Loucy (cell line): ENCODE data around the gene SLC35F5.

Experiments
- H2AFZ ChIP-seq: fragments of 200-600 bp; sonication (generic); 2 replicates; pipeline ENCODE4 v1.6.0; 2016; ENCODE audit warnings: antibody characterized with exemption, mild to moderate bottlenecking, low read length, moderate library complexity
- H3F3A ChIP-seq: fragments of 200-600 bp; 2 replicates; pipeline ENCODE4 v1.6.0; 2016; ENCODE audit warnings: antibody characterized with exemption, low read depth, mild to moderate bottlenecking
- H3K27me3 ChIP-seq: fragments of 200-600 bp; sonication (generic); 2 replicates; pipeline ENCODE4 v1.6.1; 2014; ENCODE audit warnings: low read length, mild to moderate bottlenecking; ENCODE audit not compliant: insufficient read depth, poor library complexity, severe bottlenecking
- H3K36me3 ChIP-seq: fragments of 200-600 bp; sonication (generic); 2 replicates; pipeline ENCODE4 v1.6.1; 2016; ENCODE audit warnings: low read length; ENCODE audit not compliant: insufficient read depth
- H3K4me1 ChIP-seq: fragments of 200-600 bp; sonication (generic); 2 replicates; pipeline ENCODE4 v1.5.1; 2014; ENCODE audit warnings: low read length, mild to moderate bottlenecking; ENCODE audit not compliant: insufficient read depth, poor library complexity, severe bottlenecking
- H3K4me2 ChIP-seq: fragments of 200-600 bp; sonication (generic); 2 replicates; pipeline ENCODE4 v1.6.0; 2014; ENCODE audit warnings: antibody characterized with exemption, low read length, low read depth, mild to moderate bottlenecking; ENCODE audit not compliant: poor library complexity, severe bottlenecking
- H3K4me3 ChIP-seq: fragments of 200-600 bp; sonication (generic); 2 replicates; pipeline ENCODE4 v1.5.1; 2014; ENCODE audit warnings: low read length, mild to moderate bottlenecking, mixed read lengths; ENCODE audit not compliant: poor library complexity, severe bottlenecking
- H3K79me2 ChIP-seq: fragments of 200-600 bp; sonication (generic); 2 replicates; pipeline ENCODE4 v1.6.1; 2014; ENCODE audit warnings: low read length; ENCODE audit not compliant: insufficient read depth
- H3K9ac ChIP-seq: fragments of 200-600 bp; sonication (generic); 2 replicates; pipeline ENCODE4 v1.6.0; 2014; ENCODE audit warnings: mild to moderate bottlenecking, low read depth, low read length, moderate library complexity; ENCODE audit not compliant: poor library complexity, severe bottlenecking
- H3K9me2 ChIP-seq: fragments of 200-600 bp; sonication (generic); replicated peaks from 2 replicates; pipeline ENCODE4 v1.6.1; 2016; ENCODE audit warnings: low read depth, low read length, mixed read lengths
- H3K9me3 ChIP-seq: fragments of 200-600 bp; sonication (generic); 2 replicates; pipeline ENCODE4 v1.6.1; 2014; ENCODE audit warnings: mild to moderate bottlenecking, antibody characterized with exemption, low read length, low read depth; ENCODE audit not compliant: insufficient read depth
- H4K20me1 ChIP-seq: fragments of 200-600 bp; sonication (generic); 2 replicates; pipeline ENCODE4 v1.6.0; 2014; ENCODE audit warnings: antibody characterized with exemption, low read length, mild to moderate bottlenecking; ENCODE audit not compliant: insufficient read depth, poor library complexity, severe bottlenecking
- CTCF ChIP-seq: fragments of 200-600 bp; sonication (generic); conservative IDR thresholded peaks from 2 replicates; pipeline ENCODE4 v1.5.1; 2014; ENCODE audit warnings: mild to moderate bottlenecking, antibody characterized with exemption, low read length
- EZH2phosphoT487 ChIP-seq: fragments of 200-600 bp; IDR thresholded peaks from 2 replicates; pipeline ENCODE4 v1.6.1; 2018; ENCODE audit warnings: antibody characterized with exemption, mild to moderate bottlenecking, moderate library complexity, borderline replicate concordance

SLC35F5 gene

GRCh38 chr2:113755835-113756354, 547 bp downstream of the SLC35F5 start:
- Histone ChIP-seq H3K4me1 (peaks cover 13% of the 10 kb centered on the region), H3K9ac (peak overlapping the region; percentile 88), H3K4me3 (peak overlapping the region; percentile 86), H3K27me3 (no peaks in the 10 kb centered on the region), H2AFZ (peak overlapping the region; percentile 90), H3K9me2 (no peaks in the 10 kb centered on the region), H3K9me3 (no peaks in the 10 kb centered on the region), H3K36me3 (0 out of 2 replicates have a peak, but pooled peaks cover 1% of the 10 kb centered on the region), H4K20me1 (peaks cover 24% of the 10 kb centered on the region), H3F3A (peaks cover 3% of the 10 kb centered on the region; the same call in 1 of the 2 replicates), H3K4me2 (peak overlapping the region; percentile 86), H3K79me2 (peaks cover 41% of the 10 kb centered on the region)
- TF ChIP-seq CTCF (no peak), EZH2phosphoT487 (no peak)

DNA sequence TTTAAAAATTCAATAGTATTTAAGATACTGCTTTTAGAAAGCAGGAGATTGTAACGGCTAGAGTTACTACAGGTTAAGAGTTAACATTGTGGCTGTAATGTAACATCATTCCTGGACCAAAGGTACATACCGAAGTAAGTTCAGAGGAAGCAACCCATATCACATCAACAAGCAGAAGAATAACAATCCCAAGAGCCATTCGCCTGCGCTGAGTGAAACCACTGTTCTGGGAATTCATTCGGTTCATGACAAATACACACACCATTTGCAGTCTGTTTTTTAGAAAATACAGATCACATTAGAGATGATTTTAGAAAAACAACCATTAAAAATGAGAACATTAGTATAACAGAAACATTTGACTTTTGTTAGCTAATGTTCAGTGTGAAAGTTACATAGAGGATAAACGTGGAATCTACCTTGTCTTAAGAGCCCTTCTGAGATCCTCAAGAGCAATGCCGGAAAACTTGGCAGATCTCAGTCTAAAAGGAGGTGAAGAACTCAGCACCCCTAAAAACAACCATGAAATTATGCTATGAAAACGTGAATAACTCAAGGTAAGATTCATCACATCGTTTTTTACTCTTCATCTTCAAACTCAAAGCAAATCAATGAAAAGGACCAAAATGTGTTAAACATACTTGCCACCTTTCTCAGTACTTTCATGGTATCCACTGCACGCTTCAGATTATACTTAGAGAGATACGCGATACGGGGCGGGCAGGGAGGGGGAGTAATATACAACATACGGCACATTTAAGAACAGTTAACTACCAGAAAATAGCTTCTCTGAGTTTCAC, 1.2 kb downstream of the SLC35F5 start:
- Histone ChIP-seq H4K20me1 (peaks cover 26% of the 10 kb centered on the region), H3K36me3 (peaks cover 7% of the 10 kb centered on the region; the same call in 1 of the 2 replicates), H3K79me2 (peaks cover 45% of the 10 kb centered on the region), H3K27me3 (no peaks in the 10 kb centered on the region), H3K9me3 (no peaks in the 10 kb centered on the region), H3F3A (peaks cover 3% of the 10 kb centered on the region; the same call in 1 of the 2 replicates), H2AFZ (peak overlapping the region; percentile 90; the same call in 1 of the 2 replicates), H3K4me2 (peak overlapping the region; percentile 86), H3K9me2 (no peaks in the 10 kb centered on the region), H3K4me1 (peaks cover 19% of the 10 kb centered on the region), H3K4me3 (peak overlapping the region; percentile 86), H3K9ac (peak overlapping the region; percentile 88)
- TF ChIP-seq CTCF (no peak), EZH2phosphoT487 (no peak)

- H3K4me1 ChIP-seq = peaks cover 20% of the 10 kb centered on the region
- peaks cover 8% of the 10 kb centered on the region; the same call in 1 of the 2 replicates for H3K36me3 ChIP-seq
- peaks cover 3% of the 10 kb centered on the region; the same call in 1 of the 2 replicates for H3F3A ChIP-seq
- H3K9ac ChIP-seq = peak overlapping the region; percentile 88
- peak overlapping the region; percentile 86 for H3K4me3 ChIP-seq
- TF ChIP-seq CTCF = no peak
- no peaks in the 10 kb centered on the region for H3K27me3 ChIP-seq
- H3K4me2 ChIP-seq = peak overlapping the region; percentile 86
- H4K20me1 ChIP-seq = peaks cover 26% of the 10 kb centered on the region
- H3K79me2 ChIP-seq = peaks cover 45% of the 10 kb centered on the region
- no peak overlapping the region for H2AFZ ChIP-seq
- no peaks in the 10 kb centered on the region for H3K9me3 ChIP-seq
- no peaks in the 10 kb centered on the region for H3K9me2 ChIP-seq
Measured at GRCh38 chr2:113754160-113754559, 2.3 kb downstream of the SLC35F5 start.
